GOT3 (cell line): ENCODE measurements around the gene GJB5.
"Not testable (repeated sequence)": the region's sequence is repeated elsewhere in the genome, so short reads cannot be mapped to it uniquely, and the experiment has no call there.

Experiments
- DNase-seq: peaks from one replicate; lab custom pipeline; 2025; ENCODE audit warnings: mixed read lengths; lab: John Stamatoyannopoulos, UW

Gene GJB5

DNA sequence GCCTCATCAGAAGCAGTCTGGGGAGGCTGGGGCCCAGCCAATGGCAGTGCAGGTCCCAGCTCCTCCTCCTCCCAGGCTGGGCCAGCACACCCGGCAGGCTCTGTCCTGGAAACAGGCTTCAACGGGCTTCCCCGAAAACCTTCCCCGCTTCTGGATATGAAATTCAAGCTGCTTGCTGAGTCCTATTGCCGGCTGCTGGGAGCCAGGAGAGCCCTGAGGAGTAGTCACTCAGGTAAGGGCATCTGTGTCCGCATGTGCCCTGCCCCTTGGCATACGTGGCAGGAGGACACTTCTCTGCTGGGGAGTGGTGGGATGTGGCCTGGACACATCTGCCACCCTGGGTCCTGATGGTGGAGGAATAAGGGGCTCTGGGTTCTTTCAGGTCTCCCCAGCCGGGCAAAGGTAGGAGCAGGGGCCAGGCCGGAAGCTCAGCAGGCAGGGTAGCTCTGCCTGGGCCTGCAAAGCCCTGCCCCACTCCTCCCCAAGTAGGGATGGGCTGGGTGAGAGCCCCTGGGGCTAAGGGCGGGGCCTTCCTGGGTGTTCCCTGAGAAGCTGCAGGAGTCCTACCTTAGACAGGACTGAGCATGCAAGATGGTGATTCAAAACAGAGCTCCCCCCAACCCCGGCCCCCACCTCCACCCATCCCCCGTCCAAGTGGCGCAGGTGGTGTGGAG, at the start of gene GJB5:
GJB5 (plus strand) TSS at position 84 of the 674 bp plus-strand sequence. CDS start 2,284 bp downstream, outside the sequence.
- no peak for DNase-seq

DNA sequence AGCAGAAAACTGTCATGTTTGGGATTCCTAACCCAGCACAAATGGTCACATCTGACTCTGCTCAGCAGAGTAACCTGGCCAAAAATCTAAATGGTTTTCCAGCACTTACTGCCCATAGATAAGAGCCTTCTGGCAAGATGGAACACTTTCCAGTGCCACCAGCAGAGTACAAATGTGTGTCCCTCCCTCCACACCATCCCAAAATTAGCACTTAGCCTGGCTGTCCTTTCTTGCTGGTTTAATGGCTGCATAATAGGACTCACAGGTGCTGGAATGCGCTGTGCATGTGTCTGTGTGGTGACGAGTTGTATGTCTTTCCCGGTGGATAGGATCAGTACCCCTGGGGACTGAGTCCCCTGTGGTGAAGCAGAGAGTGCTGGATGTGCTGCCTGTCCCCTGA, 49.8 kb upstream of the GJB5 start:
- no peak for DNase-seq

DNA sequence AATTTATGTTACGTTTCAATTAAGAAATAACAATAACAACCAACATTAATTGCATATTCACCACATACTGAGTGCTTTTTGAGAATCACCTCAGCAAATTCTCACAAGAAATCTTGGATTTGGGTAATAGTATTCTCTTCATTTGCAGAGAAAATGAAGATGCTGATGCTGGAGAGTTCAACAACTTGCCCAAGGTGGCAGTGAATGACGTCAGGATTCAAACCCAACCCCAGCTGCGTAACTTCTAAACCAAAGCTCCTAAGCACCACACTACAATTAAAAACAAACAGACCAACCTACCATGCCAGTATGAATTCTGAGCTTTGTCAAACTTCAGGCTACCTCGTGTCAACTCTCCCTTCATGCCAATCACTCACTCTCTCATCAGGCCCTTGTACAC, 46.7 kb upstream of the GJB5 start:
- no peak for DNase-seq

- DNase-seq, result no peak
These were observed 45.3 kb upstream of the GJB5 start for GRCh38 chr1:34709547-34709946.

DNA sequence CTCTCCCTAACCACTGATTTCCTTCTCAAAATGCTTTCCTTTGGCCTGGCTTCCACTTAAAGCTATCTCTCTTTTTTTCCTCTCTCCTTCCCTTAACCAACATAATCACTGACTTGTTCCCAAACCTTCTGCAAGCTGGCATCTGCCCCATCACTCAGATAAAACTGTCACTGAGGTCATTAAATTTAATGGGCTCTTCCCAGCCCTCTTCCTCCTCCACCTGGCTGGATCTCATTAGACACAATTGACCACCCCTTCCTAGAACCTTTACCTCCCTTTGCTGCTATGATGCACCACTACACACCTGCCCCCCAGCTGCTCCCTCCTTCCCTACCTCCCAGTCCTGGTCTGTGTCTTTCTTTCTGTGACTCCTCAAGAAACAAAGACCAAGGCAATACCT, 44.0 kb upstream of the GJB5 start:
- no peak for DNase-seq

GRCh38 chr1:34711485-34711884, 43.4 kb upstream of the GJB5 start:
- no peak for DNase-seq

GRCh38 chr1:34712007-34712688, 42.7 kb upstream of the GJB5 start:
- DNase-seq, result no peak

DNA sequence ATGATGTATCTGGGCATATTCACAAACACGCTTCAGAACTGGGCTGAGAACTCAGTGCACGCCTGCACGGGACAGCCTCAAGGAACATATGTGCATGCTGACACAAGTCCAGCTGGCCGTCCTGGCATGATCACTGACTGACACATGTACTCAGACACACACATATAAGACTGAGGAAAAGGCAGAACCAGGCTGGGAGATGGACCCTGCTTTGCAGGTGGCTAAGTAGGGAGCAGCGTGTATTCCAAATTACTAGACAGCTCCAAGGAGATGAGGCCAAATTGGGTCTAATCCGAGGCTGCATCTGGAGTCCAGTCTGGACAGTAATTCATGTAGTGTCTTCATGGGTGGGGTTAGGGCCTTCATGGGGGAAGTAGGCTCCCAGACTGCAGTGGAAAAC, 41.4 kb upstream of the GJB5 start:
- DNase-seq, result no peak

- no peak for DNase-seq
These were observed 40.5 kb upstream of the GJB5 start for GRCh38 chr1:34714386-34714785.

DNA sequence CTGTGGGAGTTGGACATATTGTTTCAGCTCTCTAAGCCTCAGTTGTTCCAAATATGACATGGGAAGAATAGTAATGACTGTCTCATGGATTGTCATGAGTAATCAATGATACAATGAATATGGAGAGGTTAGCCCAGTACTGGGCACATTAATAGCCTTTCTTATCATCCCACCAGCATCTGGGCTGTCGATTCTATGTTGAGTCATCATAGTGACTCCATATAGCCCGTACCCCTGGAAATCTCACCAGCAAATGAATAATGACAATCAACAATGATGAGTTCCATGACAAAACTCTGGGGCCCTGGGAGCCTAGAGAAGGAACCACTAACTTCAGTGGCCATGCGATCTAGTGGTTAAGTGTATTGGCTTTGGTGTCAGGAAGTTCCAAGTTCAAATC, 39.7 kb upstream of the GJB5 start:
- DNase-seq, result no peak

GRCh38 chr1:34721241-34721640, 33.6 kb upstream of the GJB5 start:
- no peak for DNase-seq

DNA sequence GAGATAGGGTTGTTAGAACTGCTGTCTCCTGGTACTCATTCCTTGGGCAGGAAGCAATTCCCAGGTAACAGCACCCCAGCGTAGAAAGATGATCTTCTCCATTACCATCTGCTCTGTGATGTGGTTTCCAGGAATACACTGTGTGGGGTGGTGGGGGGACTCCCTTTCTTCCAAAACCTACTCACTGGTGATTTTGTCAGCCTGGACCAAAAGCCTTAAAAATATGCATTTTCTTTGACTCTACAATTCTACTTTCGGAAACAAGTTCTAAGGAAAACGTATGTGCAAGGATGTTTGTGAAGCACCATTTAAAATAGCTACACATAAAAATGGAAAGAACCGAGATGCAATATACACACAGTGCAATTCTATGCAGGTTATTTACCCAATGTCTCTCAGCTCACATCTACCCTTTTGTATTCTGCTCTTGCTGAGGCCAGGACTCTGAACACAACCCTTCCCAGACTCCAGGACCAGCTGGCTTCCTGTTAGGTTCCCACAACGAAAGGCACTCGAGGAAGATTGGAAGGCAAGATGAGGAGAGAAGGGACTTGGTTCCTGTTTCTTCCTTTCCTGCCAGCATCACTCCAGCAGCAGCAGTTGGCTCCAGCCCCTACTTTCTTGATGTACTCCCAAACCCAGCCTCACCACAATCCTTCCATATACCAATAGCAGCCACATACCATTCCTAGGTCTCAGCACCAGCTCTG, 33.0 kb upstream of the GJB5 start:
- no peak for DNase-seq

DNA sequence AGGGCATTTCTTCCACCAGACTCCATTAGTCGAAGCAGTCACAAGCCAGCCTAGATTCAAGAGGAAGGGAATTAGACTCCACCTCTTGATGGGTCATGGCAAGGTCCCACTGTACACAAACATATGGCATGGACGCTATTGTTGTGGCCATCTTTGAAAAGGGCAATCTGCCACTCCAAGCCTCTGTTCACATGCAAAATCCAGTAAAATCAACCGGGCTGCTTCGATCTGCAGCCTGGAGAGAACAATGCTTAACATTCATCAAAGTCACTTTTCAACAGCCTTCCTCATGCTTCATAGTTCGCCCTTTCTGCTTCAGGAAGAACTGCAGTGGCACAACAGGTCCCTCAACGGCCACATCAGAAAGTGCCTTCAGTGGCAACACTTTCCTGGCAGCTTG, 28.0 kb upstream of the GJB5 start:
- no peak for DNase-seq

GRCh38 chr1:34730485-34730884, 24.4 kb upstream of the GJB5 start:
- DNase-seq, result no peak

DNA sequence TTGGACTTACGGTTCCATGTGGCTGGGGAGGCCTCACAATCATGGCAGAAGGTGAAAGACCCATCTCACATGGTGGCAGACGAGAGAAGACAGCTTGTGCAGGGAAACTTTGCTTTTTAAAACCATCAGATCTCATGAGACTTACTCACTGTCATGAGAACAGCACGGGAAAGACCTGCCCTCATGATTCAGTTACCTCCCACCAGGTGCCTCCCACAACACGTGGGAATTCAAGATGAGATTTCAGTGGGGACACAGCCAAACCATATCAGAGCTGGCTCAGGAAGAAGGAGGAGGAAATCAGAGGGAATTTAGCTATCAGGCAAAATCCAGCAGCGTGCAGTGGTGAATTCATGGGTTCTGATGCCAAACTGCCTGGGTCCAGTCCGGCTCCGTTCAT, 22.0 kb upstream of the GJB5 start:
- DNase-seq, result not testable (repeated sequence)

DNA sequence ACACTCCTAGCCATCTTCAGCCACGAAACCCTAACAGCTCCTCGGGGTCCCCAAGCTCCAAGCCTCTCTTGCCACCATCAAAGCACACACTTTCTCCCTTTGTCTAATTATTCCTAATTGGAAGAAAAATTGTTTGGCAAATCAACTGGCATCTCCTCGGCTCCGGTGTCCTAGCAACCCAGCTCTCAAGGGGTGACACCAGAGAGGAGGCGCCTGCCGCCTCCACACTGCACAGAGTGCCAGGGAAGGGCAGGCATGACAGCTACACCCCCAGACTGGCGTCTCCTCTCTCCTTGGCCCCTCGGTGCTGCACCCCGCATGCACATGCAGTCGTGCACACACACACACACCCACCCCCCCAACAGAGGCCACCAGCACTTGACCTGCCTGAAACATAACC, 18.2 kb upstream of the GJB5 start:
- DNase-seq, result no peak

DNA sequence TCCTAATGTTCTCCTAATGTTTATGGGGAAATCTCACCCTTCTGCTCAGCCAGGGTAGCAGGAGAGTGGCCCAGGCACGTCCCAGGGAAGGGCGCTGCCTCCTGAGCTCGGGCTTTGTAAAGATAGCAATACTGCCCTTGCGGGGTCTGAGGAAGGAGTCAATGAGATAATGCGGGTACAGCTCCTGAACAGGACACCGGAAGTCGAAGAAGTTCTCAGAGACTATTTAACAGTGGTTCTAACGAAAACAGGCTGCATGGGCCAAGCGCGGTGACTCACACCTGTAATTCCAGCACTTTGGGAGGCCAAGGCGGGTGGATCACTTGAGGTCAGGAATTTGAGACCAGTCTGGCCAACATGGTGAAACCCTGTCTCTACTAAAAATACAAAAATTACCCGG, 17.6 kb upstream of the GJB5 start:
- not testable (repeated sequence) for DNase-seq

GRCh38 chr1:34739613-34740012, 15.2 kb upstream of the GJB5 start:
- DNase-seq, result no peak

- DNase-seq, result no peak
These were observed 14.5 kb upstream of the GJB5 start for GRCh38 chr1:34740161-34740868.

DNA sequence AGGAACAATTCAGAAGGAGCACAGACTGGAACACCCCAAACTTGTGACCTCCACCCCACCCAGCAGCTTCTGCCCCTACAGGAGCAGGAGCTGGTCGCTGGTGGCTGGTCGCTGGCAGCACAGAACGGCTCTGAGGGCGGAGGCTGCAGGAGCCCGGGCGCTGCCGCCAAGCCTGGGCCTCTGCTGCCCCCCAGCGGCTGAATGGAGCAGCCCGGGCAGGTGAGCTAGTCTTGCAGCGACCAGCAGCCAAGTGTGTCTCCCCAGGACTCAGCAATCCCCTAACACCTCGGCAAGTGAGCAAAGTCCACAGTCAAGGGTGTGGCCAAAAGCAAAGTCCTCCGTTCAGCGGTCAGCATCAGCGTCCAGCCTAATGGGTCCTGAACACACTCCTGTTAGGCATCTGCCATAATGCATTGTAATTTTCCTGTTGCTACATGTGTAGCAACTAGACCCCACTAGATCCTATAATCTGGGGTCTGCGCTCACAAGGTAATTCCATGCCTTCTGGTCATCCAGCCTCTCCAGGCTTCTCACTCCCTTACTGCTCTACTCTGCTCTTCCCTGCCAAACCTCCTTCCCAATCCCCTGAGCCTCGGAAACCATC, 12.1 kb upstream of the GJB5 start:
- peak; percentile 44 for DNase-seq

- no peak for DNase-seq
These were observed 11.1 kb upstream of the GJB5 start for GRCh38 chr1:34743775-34744174.

- no peak for DNase-seq
These were observed 10.0 kb upstream of the GJB5 start for GRCh38 chr1:34744851-34745250.
